ENCODE data around the gene TOP3B. TPM values are rescaled to one million over a fixed set of nuclear protein-coding genes. Genes with fewer than 3 reads are reported as not detected.

The TOP3B gene
- total RNA-seq, 2 experiments from 2014 or later = 33.6 to 34.0 TPM

- H3K4me1 Mint-ChIP-seq (ENCODE audit: low read depth) = no peaks in the 10 kb centered on the region
These were observed 40.5 kb upstream of the TOP3B start for GRCh38 chr22:22022947-22023534.

DNA sequence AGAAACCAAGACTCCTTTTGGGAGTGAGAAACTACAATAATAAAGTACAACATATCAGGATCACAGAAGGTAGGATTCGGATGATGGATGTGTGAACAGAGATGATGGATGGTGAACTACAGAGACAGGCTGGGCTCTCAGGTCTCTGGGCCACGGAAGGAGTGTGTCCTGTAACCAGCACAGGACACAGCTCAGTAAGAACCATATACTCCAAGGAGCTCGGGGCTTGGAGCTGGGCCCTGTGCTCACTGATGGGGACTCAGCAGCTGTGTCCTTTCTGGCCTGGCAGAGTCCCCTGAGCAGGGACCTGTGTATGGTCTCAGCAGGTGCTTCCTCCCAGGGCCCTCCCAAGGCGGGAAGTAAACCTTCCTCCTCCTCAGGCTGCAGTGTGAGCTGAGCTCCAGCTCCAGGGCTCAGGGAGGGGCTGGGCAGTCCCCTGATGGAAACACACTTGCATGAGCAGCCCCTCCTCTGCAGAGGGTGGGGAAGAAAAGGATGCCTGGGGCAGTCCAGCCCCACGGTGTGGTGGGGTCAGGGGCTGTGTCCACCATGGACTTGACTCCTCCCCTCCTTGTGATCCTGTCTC lies 39.8 kb upstream of the TOP3B start:
- CTCF ChIA-PET = no interaction called here
- ATAC-seq = no peak

More at GRCh38 chr22:22022947-22023534, 40.5 kb upstream of the TOP3B start:
- H3K27ac Mint-ChIP-seq = no peak overlapping the region
- no peak for TF ChIP-seq CTCF (IDR thresholded peaks at IDR 0.05)
- intact Hi-C loops (cut with micrococcal nuclease) = no loop called here
- ChIA-PET POLR2A (no interaction called here), CTCF (interaction anchor here (1.2 kb wide), 1 partner anchor 51 kb away, joined by 4 read pairs; no protein-coding TSS in a partner anchor)
- no peaks in the 10 kb centered on the region for H3K27me3 Mint-ChIP-seq
- H3K4me3 Mint-ChIP-seq = no peak overlapping the region
- DNase-seq (no peak), ATAC-seq (no peak)
- no peaks in the 10 kb centered on the region for H3K36me3 Mint-ChIP-seq (ENCODE audit: low read depth)
- H3K9me3 Mint-ChIP-seq = no peaks in the 10 kb centered on the region

DNA sequence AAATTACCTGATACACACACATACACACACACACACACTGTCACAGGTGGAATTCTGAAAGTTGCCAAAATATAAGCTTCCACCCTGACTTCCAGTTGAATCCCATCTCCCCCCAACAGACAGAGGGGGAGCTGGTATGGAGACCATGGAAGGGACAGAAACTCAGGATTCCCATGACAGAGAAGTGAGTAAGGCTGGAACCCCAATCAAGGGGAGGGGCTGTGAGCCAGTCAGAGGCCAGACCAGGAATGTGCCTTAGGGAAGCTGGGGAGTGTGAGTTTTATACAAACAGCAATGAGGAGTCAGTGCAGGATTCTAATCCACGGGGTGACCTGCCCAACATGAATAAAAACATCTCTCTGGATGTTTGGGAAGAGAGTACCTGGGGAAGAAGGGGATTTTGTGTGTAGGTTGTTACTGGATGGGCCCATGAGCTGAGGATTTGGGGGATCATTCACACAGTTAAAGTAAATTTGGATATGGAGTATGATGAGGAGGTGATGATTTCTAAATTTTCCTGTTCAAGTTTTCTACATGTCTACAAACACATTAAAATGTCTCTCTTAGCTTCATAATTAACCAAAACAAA lies 38.7 kb upstream of the TOP3B start:
- no peak for ATAC-seq
- H3K36me3 Mint-ChIP-seq (ENCODE audit: low read depth) = no peaks in the 10 kb centered on the region
- no peak for DNase-seq
- no peak overlapping the region for H3K4me3 Mint-ChIP-seq
- ChIA-PET CTCF (interaction anchor here (1.2 kb wide), 1 partner anchor 83 kb away, joined by 3 read pairs; no protein-coding TSS in a partner anchor), POLR2A (interaction anchor here (1.1 kb wide), 1 partner anchor 19 kb away, joined by 3 read pairs; no protein-coding TSS in a partner anchor)
- no peaks in the 10 kb centered on the region for H3K4me1 Mint-ChIP-seq (ENCODE audit: low read depth)
- H3K27ac Mint-ChIP-seq = no peak overlapping the region
- no peaks in the 10 kb centered on the region for H3K9me3 Mint-ChIP-seq
- TF ChIP-seq CTCF (IDR thresholded peaks at IDR 0.05) = no peak
- H3K27me3 Mint-ChIP-seq = no peaks in the 10 kb centered on the region
- intact Hi-C loops (cut with micrococcal nuclease) = no loop called here

More for the DNA sequence above, 39.8 kb upstream of the TOP3B start:
- Mint-ChIP-seq H3K4me3 (no peak overlapping the region), H3K36me3 (ENCODE audit: low read depth) (no peaks in the 10 kb centered on the region), H3K27ac (no peak overlapping the region), H3K4me1 (ENCODE audit: low read depth) (no peaks in the 10 kb centered on the region), H3K9me3 (no peaks in the 10 kb centered on the region), H3K27me3 (no peaks in the 10 kb centered on the region)
- POLR2A ChIA-PET = no interaction called here
- intact Hi-C loops (cut with micrococcal nuclease) = no loop called here
- DNase-seq = no peak
- TF ChIP-seq CTCF (IDR thresholded peaks at IDR 0.05) = no peak

DNA sequence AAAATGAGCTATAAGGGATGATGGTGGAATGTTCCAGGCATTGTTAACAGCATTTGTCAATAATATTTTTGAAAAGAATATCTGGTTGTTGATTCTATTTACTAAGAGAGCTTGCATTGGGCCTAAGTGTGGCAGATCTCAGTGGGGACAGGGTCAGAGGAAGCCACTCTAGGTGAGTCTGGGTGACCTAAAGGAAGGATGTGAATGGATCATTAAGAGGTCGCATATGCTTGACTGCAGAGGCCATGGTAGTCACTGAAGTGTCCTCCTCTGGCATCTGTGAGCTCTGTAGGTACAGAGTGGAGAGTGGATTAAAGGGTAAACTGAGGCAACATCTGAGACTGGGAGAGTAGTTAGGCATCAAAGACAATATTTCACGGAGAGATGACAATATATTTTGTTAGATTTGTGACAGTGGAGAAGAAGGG lies 37.9 kb upstream of the TOP3B start:
- no peak for ATAC-seq
- Mint-ChIP-seq H3K4me3 (no peak overlapping the region), H3K36me3 (ENCODE audit: low read depth) (no peaks in the 10 kb centered on the region), H3K4me1 (ENCODE audit: low read depth) (no peaks in the 10 kb centered on the region), H3K9me3 (no peaks in the 10 kb centered on the region), H3K27me3 (no peaks in the 10 kb centered on the region), H3K27ac (no peak overlapping the region)
- DNase-seq = no peak
- ChIA-PET CTCF (interaction anchor here (1.0 to 1.2 kb wide), 2 partner anchors 82 to 84 kb away, joined by 3 read pairs; no protein-coding TSS in a partner anchor), POLR2A (interaction anchor here (1.1 kb wide), 1 partner anchor 18 kb away, joined by 3 read pairs; no protein-coding TSS in a partner anchor)
- intact Hi-C loops (cut with micrococcal nuclease) = no loop called here
- no peak for TF ChIP-seq CTCF (IDR thresholded peaks at IDR 0.05)
